H9 (cell line): ENCODE measurements around the gene TSC1. TPM values are rescaled to one million over a fixed set of nuclear protein-coding genes. Genes with fewer than 3 reads are reported as not detected.

Experiments
- DNase-seq: peaks from one replicate; pipeline ENCODE4 v3.0.0-alpha.2; 2017
- H2AFZ ChIP-seq: one replicate; pipeline ENCODE4 v1.6.1; 2013; ENCODE audit warnings: mild to moderate bottlenecking, low read length, control low read depth, moderate library complexity
- H2AK5ac ChIP-seq: 2 replicates; pipeline ENCODE4 v1.6.1; 2013; ENCODE audit warnings: low read length, control low read depth, mixed read lengths; ENCODE audit not compliant: insufficient read length
- H2BK120ac ChIP-seq: one replicate; pipeline ENCODE4 v1.6.1; 2013; ENCODE audit warnings: low read depth, mild to moderate bottlenecking, low read length, control low read depth, inconsistent platforms; ENCODE audit not compliant: poor library complexity, severe bottlenecking
- H2BK12ac ChIP-seq: 2 replicates; pipeline ENCODE4 v1.6.1; 2013; ENCODE audit warnings: low read length, control low read depth, mixed read lengths, low read depth; ENCODE audit not compliant: insufficient read length
- H2BK15ac ChIP-seq: 2 replicates; pipeline ENCODE4 v1.6.1; 2013; ENCODE audit warnings: low read depth, low read length, control low read depth
- H2BK20ac ChIP-seq: one replicate; pipeline ENCODE4 v1.6.1; 2013; ENCODE audit warnings: low read depth, mild to moderate bottlenecking, low read length, control low read depth, inconsistent platforms; ENCODE audit not compliant: poor library complexity, severe bottlenecking
- H2BK5ac ChIP-seq: 2 replicates; pipeline ENCODE4 v1.6.1; 2013; ENCODE audit warnings: low read length, control low read depth, mixed read lengths; ENCODE audit not compliant: insufficient read length
- H3K14ac ChIP-seq: 2 replicates; pipeline ENCODE4 v1.6.1; 2013; ENCODE audit warnings: low read length, control low read depth; ENCODE audit not compliant: insufficient read depth
- H3K18ac ChIP-seq: 2 replicates; pipeline ENCODE4 v1.6.1; 2013; ENCODE audit warnings: low read depth, mild to moderate bottlenecking, mixed read lengths, low read length, control low read depth; ENCODE audit not compliant: insufficient read length
- H3K23ac ChIP-seq: 2 replicates; pipeline ENCODE4 v1.6.1; 2013; ENCODE audit warnings: low read length, control low read depth, mixed read lengths, low read depth; ENCODE audit not compliant: insufficient read length
- H3K23me2 ChIP-seq: 2 replicates; pipeline ENCODE4 v1.6.1; 2013; ENCODE audit warnings: low read depth, mild to moderate bottlenecking, mixed read lengths, low read length, control low read depth; ENCODE audit not compliant: insufficient read length, poor library complexity, severe bottlenecking
- H3K27ac ChIP-seq: 2 replicates; pipeline ENCODE4 v1.5.1; 2013; ENCODE audit warnings: low read length, control low read depth, mixed read lengths, low read depth; ENCODE audit not compliant: insufficient read length
- H3K27me3 ChIP-seq: 2 replicates; pipeline ENCODE4 v1.6.1; 2013; ENCODE audit warnings: low read length, control low read depth, inconsistent platforms; ENCODE audit not compliant: insufficient read depth
- H3K4ac ChIP-seq: 2 replicates; pipeline ENCODE4 v1.6.1; 2013; ENCODE audit warnings: low read depth, mild to moderate bottlenecking, control low read depth, inconsistent platforms, low read length, moderate library complexity
- H3K4me1 ChIP-seq: 2 replicates; pipeline ENCODE4 v1.6.1; 2013; ENCODE audit warnings: low read length, control low read depth, inconsistent platforms; ENCODE audit not compliant: insufficient read depth
- H3K4me2 ChIP-seq: 2 replicates; pipeline ENCODE4 v1.6.1; 2013; ENCODE audit warnings: low read length, control low read depth, mixed read lengths; ENCODE audit not compliant: insufficient read length, insufficient read depth
- H3K56ac ChIP-seq: 2 replicates; pipeline ENCODE4 v1.6.1; 2013; ENCODE audit warnings: low read depth, mild to moderate bottlenecking, mixed read lengths, low read length, control low read depth; ENCODE audit not compliant: insufficient read length
- H3K79me1 ChIP-seq: 2 replicates; pipeline ENCODE4 v1.6.1; 2013; ENCODE audit warnings: low read depth, mild to moderate bottlenecking, moderate library complexity, low read length, control low read depth, inconsistent platforms; ENCODE audit not compliant: insufficient read depth, poor library complexity, severe bottlenecking
- H3K79me2 ChIP-seq: 2 replicates; pipeline ENCODE4 v1.6.1; 2013; ENCODE audit warnings: low read length, control low read depth, inconsistent platforms; ENCODE audit not compliant: insufficient read depth
- H3K9ac ChIP-seq: 2 replicates; pipeline ENCODE4 v1.6.1; 2013; ENCODE audit warnings: low read length, control low read depth, mixed read lengths; ENCODE audit not compliant: insufficient read length; ENCODE audit errors: extremely low read depth
- H3K9me3 ChIP-seq: one replicate; pipeline ENCODE4 v1.6.1; 2013; ENCODE audit warnings: low read depth, low read length, inconsistent platforms; ENCODE audit not compliant: control insufficient read depth
- H3T11ph ChIP-seq: one replicate; pipeline ENCODE4 v1.6.1; 2013; ENCODE audit warnings: mild to moderate bottlenecking, low read length, control low read depth, inconsistent platforms
- H4K20me1 ChIP-seq: one replicate; pipeline ENCODE4 v1.6.1; 2013; ENCODE audit not compliant: control insufficient read depth, insufficient read length, insufficient read depth
- H4K5ac ChIP-seq: 2 replicates; pipeline ENCODE4 v1.6.1; 2013; ENCODE audit warnings: low read depth, mild to moderate bottlenecking, mixed read lengths, low read length, control low read depth; ENCODE audit not compliant: insufficient read length
- H4K8ac ChIP-seq: replicated peaks from 2 replicates; pipeline ENCODE4 v1.6.1; 2013; ENCODE audit warnings: low read length, control low read depth, mixed read lengths, low read depth; ENCODE audit not compliant: insufficient read length
- H4K91ac ChIP-seq: 2 replicates; pipeline ENCODE4 v1.6.1; 2013; ENCODE audit warnings: low read depth, mild to moderate bottlenecking, moderate library complexity, mixed read lengths, low read length, control low read depth; ENCODE audit not compliant: insufficient read length
- H3K27ac Mint-ChIP-seq, 3 experiments: 2 replicates in 2 of 3; 3 replicates in 1 of 3; pipeline ENCODE4 v1.8.0; 2020 to 2021; ENCODE audit warnings: mixed read lengths in 3 of 3, mild to moderate bottlenecking in 1 of 3, moderate library complexity in 1 of 3
- H3K27me3 Mint-ChIP-seq: 2 replicates; pipeline ENCODE4 v1.8.0; 2021; ENCODE audit warnings: low read depth, mild to moderate bottlenecking, moderate library complexity, mixed read lengths
- H3K36me3 Mint-ChIP-seq, 3 experiments: 2 replicates in 2 of 3; 3 replicates in 1 of 3; pipeline ENCODE4 v1.8.0; 2020 to 2021; ENCODE audit warnings: low read depth in 3 of 3, mixed read lengths in 3 of 3; ENCODE audit not compliant: insufficient read depth in 1 of 3
- H3K4me1 Mint-ChIP-seq, 2 experiments: 2 replicates each; pipeline ENCODE4 v1.8.0; 2020; ENCODE audit warnings: mixed read lengths in 2 of 2
- H3K4me3 Mint-ChIP-seq, 2 experiments: 2 replicates in 1 of 2; 3 replicates in 1 of 2; pipeline ENCODE4 v1.8.0; 2020 to 2021; ENCODE audit warnings: mild to moderate bottlenecking in 2 of 2, mixed read lengths in 2 of 2, moderate library complexity in 1 of 2
- H3K9me3 Mint-ChIP-seq, 2 experiments: 2 replicates in 1 of 2; 3 replicates in 1 of 2; pipeline ENCODE4 v1.8.0; 2020; ENCODE audit warnings: mild to moderate bottlenecking in 2 of 2, mixed read lengths in 2 of 2, moderate library complexity in 1 of 2
- WGBS: extraction: QIAGEN DNeasy Blood & Tissue Kit; methylation state at CpG from one replicate; pipeline ENCODE4 v1.1.7; 2013; ENCODE audit warnings: missing lambda C conversion rate, low lambda C conversion rate, mixed read lengths; ENCODE audit not compliant: insufficient read length; ENCODE audit errors: extremely low coverage; 5-methylcytosine and 5-hydroxymethylcytosine counted together
- total RNA-seq: library from RNA; stranded (reverse); gene quantifications from 2 replicates; pipeline ENCODE4 v1.2.1, GENCODE V29; 2021
- TF ChIP-seq, protein P1 (sequence below): fragments of 200-600 bp; sonication (generic); conservative IDR thresholded peaks from 3 replicates; pipeline ENCODE4 v1.8.0; 2021; ENCODE audit warnings: antibody characterized with exemption, mild to moderate bottlenecking

The TSC1 gene
- total RNA-seq, 1 experiment from 2014 or later, result 32.7 TPM

DNA sequence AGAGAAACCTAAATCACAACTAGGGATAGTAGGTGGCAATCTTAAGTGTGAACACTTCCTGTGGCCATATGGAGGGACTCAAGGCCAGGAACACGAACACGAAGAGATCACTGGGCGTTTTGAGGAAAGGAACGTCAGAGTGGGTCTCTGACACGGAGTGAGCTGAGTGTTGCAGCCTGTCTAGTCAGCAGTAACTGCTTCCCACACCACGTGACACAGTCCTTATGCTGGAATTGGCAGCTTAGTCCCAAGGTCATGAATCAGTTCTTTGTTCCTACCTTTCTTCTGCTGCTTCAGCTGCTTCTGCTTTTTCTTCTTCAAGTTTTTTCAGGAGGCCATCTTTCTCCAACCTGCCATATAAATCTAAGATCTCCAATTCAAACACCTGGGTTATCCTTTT lies 47.5 kb downstream of the TSC1 start:
- Histone ChIP-seq H2AFZ (no peak overlapping the region), H3K4ac (no peak overlapping the region), H3K79me2 (no peaks in the 10 kb centered on the region), H3K27ac (no peak overlapping the region), H4K5ac (no peak overlapping the region), H2BK15ac (no peak overlapping the region), H4K91ac (no peak overlapping the region), H2AK5ac (no peak overlapping the region), H3T11ph (no peak overlapping the region), H3K56ac (no peak overlapping the region), H3K23ac (no peak overlapping the region), H3K23me2 (no peaks in the 10 kb centered on the region), H3K27me3 (no peaks in the 10 kb centered on the region), H4K20me1 (no peaks in the 10 kb centered on the region), H2BK12ac (no peak overlapping the region), H3K9me3 (no peaks in the 10 kb centered on the region), H3K18ac (no peak overlapping the region), H3K4me1 (no peaks in the 10 kb centered on the region), H4K8ac (no peak overlapping the region), H3K14ac (no peak overlapping the region), H2BK20ac (no peak overlapping the region), H2BK5ac (no peak overlapping the region), H3K9ac (no peak overlapping the region), H3K79me1 (no peaks in the 10 kb centered on the region), H2BK120ac (no peak overlapping the region), H3K4me2 (no peak overlapping the region)
- Mint-ChIP-seq H3K4me3 (no peak overlapping the region), H3K9me3 (no peaks in the 10 kb centered on the region), H3K4me1 (peaks cover 3 to 4% of the 10 kb centered on the region in 2 experiments; a peak in 2 of 4 replicates), H3K27ac (no peak overlapping the region), H3K36me3 (peaks cover 12 to 63% (median 47%) of the 10 kb centered on the region in 3 experiments), H3K27me3 (no peaks in the 10 kb centered on the region)
- TF ChIP-seq, protein P1, sequence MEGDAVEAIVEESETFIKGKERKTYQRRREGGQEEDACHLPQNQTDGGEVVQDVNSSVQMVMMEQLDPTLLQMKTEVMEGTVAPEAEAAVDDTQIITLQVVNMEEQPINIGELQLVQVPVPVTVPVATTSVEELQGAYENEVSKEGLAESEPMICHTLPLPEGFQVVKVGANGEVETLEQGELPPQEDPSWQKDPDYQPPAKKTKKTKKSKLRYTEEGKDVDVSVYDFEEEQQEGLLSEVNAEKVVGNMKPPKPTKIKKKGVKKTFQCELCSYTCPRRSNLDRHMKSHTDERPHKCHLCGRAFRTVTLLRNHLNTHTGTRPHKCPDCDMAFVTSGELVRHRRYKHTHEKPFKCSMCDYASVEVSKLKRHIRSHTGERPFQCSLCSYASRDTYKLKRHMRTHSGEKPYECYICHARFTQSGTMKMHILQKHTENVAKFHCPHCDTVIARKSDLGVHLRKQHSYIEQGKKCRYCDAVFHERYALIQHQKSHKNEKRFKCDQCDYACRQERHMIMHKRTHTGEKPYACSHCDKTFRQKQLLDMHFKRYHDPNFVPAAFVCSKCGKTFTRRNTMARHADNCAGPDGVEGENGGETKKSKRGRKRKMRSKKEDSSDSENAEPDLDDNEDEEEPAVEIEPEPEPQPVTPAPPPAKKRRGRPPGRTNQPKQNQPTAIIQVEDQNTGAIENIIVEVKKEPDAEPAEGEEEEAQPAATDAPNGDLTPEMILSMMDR, result no peak
- no peak for DNase-seq
- WGBS, result no CpG with 5 or more reads among the region's 6 CpGs
